K562 (cell line): Measurements from ENCODE around the gene DHX57. TPM values are rescaled to one million over a fixed set of nuclear protein-coding genes. Genes with fewer than 3 reads are reported as not detected.

Experiments used
- AFF1 ChIP-seq, 2 experiments: fragments of 450-650 bp; IDR thresholded peaks; 2 replicates each; pipeline ENCODE4 v1.6.1; 2018; ENCODE audit warnings: mild to moderate bottlenecking in 2 of 2, low read depth in 1 of 2; ENCODE audit not compliant: partially characterized antibody in 2 of 2
- ATF4 ChIP-seq: fragments of 450-650 bp; formaldehyde crosslinking; IDR thresholded peaks from 2 replicates; pipeline ENCODE4 v1.4.0; 2022; ENCODE audit warnings: mild to moderate bottlenecking, moderate library complexity
- CEBPG ChIP-seq, 3 experiments: fragments of 200-800 bp in 1 of 3; sonication (Bioruptor generic) in 1 of 3; sonication (generic) in 1 of 3; formaldehyde crosslinking in 1 of 3; IDR thresholded peaks in 2 of 3; conservative IDR thresholded peaks in 1 of 3; 2 replicates each; pipeline versions ENCODE4 v1.6.1 to v1.8.0; 2016 to 2022; ENCODE audit warnings: missing compliant biosample characterization in 2 of 3, missing genetic modification characterization in 2 of 3, mild to moderate bottlenecking in 1 of 3, missing genetic modification reagents in 1 of 3
- EGR1 ChIP-seq: fragments of 450-650 bp; conservative IDR thresholded peaks from 2 replicates; pipeline ENCODE4 v1.6.1; 2017; ENCODE audit warnings: mild to moderate bottlenecking
- ETV1 ChIP-seq: fragments of 450-650 bp; conservative IDR thresholded peaks from 2 replicates; pipeline ENCODE4 v1.6.1; 2016; ENCODE audit warnings: missing genetic modification characterization, control low read depth, low read depth, missing compliant biosample characterization
- FOXJ3 ChIP-seq: sonication (generic); formaldehyde crosslinking; IDR thresholded peaks from 2 replicates; pipeline ENCODE4 v1.4.0; 2020; ENCODE audit warnings: mild to moderate bottlenecking, missing genetic modification reagents
- GABPB2 ChIP-seq: fragments of 250-450 bp; sonication (Bioruptor Pico); conservative IDR thresholded peaks from 2 replicates; pipeline ENCODE4 v1.5.1; 2021; ENCODE audit warnings: mild to moderate bottlenecking
- MCM7 ChIP-seq, 2 experiments: fragments of 450-650 bp; IDR thresholded peaks; 2 replicates each; pipeline ENCODE4 v1.6.1; 2016 to 2018
- MYC ChIP-seq, 2 experiments: fragments of 250-450 bp in 1 of 2; sonication (Bioruptor Pico) in 1 of 2; IDR thresholded peaks; 2 replicates each; pipeline versions ENCODE4 v1.5.1 to v1.6.1; 2012 to 2021; ENCODE audit warnings: low read depth in 2 of 2, borderline replicate concordance in 1 of 2, improper control_type of control experiment in 1 of 2, low read length in 1 of 2, mild to moderate bottlenecking in 1 of 2, moderate library complexity in 1 of 2
- RBM34 ChIP-seq: fragments of 200-400 bp; formaldehyde crosslinking; IDR thresholded peaks from 2 replicates; pipeline ENCODE4 v1.6.1; 2018; ENCODE audit warnings: low read length, borderline replicate concordance; ENCODE audit not compliant: insufficient read depth
- SETDB1 ChIP-seq: IDR thresholded peaks from one replicate; pipeline ENCODE4 v1.6.1; 2012; ENCODE audit warnings: low read length, control low read depth, inconsistent platforms
- YY1 ChIP-seq, 3 experiments: IDR thresholded peaks; 2 replicates each; pipeline ENCODE4 v1.6.1; 2011; ENCODE audit warnings: low read length in 2 of 3, mild to moderate bottlenecking in 2 of 3, moderate library complexity in 2 of 3, borderline replicate concordance in 1 of 3, control low read depth in 1 of 3, low read depth in 1 of 3; ENCODE audit not compliant: insufficient read depth in 3 of 3, insufficient replicate concordance in 2 of 3, control insufficient read depth in 1 of 3, insufficient read length in 1 of 3; ENCODE audit errors: extremely low read depth in 1 of 3
- ZNF41 ChIP-seq: fragments of 250-450 bp; sonication (Bioruptor Pico); conservative IDR thresholded peaks from 2 replicates; pipeline ENCODE4 v1.4.0; 2020; ENCODE audit warnings: mild to moderate bottlenecking
- ZNF551 ChIP-seq: fragments of 250-450 bp; sonication (Bioruptor Pico); IDR thresholded peaks from 2 replicates; pipeline ENCODE4 v1.5.0; 2021; ENCODE audit warnings: mild to moderate bottlenecking, moderate library complexity
- polyA plus RNA-seq, 8 experiments: library from polyadenylated mRNA; depleted of rRNA in 4 of 8; stranded (reverse) in 5 of 8; unstranded in 3 of 8; fragments of >200 nt; fragmentation: Nextera tagmentation in 2 of 8; fragmentation: Illumina TruSeq in 1 of 8; extraction: Ambion mirVana in 2 of 8; extraction: Trizol in 1 of 8; gene quantifications; 2 replicates each; pipeline versions ENCODE4 v1.2.1 to v1.2.3, GENCODE V29; 2011 to 2014; ENCODE audit warnings: inconsistent platforms in 1 of 8, missing spikeins in 1 of 8
- total RNA-seq, 7 experiments: library from RNA; depleted of rRNA in 6 of 7; stranded (reverse); fragments of >200 nt in 6 of 7; fragmentation: Illumina TruSeq in 2 of 7; extraction: Trizol in 2 of 7; gene quantifications; 2 replicates each; pipeline versions ENCODE4 v1.2.1 to v1.2.3, GENCODE V29; 2011 to 2021; ENCODE audit warnings: low replicate concordance in 1 of 7
- TF ChIP-seq, protein P1 (sequence below): sonication (generic); formaldehyde crosslinking; IDR thresholded peaks from 2 replicates; pipeline ENCODE4 v1.8.1; 2023; ENCODE audit warnings: mild to moderate bottlenecking, missing genetic modification reagents

The DHX57 gene
- total and polyA plus RNA-seq, 9 of the 15 experiments (the other 6 are each of a cell fraction or from before 2014, with no cell fraction given): 7.4 to 23.6 (median 17.9) TPM

GRCh38 chr2:38750891-38751595 lies 124.7 kb downstream of the DHX57 start, which contains the start of gene SRSF7 (continued):
- TF ChIP-seq MCM7 (IDR thresholded peaks at IDR 0.05) (peak in 1 of 2 experiments; percentile 53; a peak in 1 of 4 replicates), AFF1 (IDR thresholded peaks at IDR 0.05; ENCODE audit: low read depth in 1 of 2, partially characterized antibody in 2 of 2) (peak; percentile 76 to 94), MYC (IDR thresholded peaks at IDR 0.05; ENCODE audit: low read depth, low read length) (peak; percentile 98), MYC (CRISPR knock-in tag; IDR thresholded peaks at IDR 0.05; ENCODE audit: borderline replicate concordance, low read depth) (peak; percentile 100), FOXJ3 (peak; percentile 56; the same call in 1 of the 2 replicates), ATF4 (CRISPR knock-in tag) (peak; percentile 70), ZNF41 (CRISPR knock-in tag) (peak; percentile 67; the same call in 1 of the 2 replicates), CEBPG (CRISPR knock-in tag; IDR thresholded peaks at IDR 0.05) (peak; percentile 86), CEBPG (tag; conservative IDR thresholded peaks at IDR 0.05 in 1 of 2, IDR thresholded peaks at IDR 0.05 in 1 of 2) (peak in 1 of 2 experiments; percentile 79; a peak in 2 of 4 replicates), RBM34 (no peak), ETV1 (tag) (peak; percentile 89), YY1 (IDR thresholded peaks at IDR 0.05; ENCODE audit: borderline replicate concordance in 1 of 3, control insufficient read depth in 1 of 3, extremely low read depth in 1 of 3, insufficient read depth in 3 of 3, insufficient read length in 1 of 3, insufficient replicate concordance in 2 of 3, low read depth in 1 of 3, low read length in 2 of 3) (peak; percentile 63 to 94 (median 91)), SETDB1 (no peak), EGR1 (peak; percentile 61), ZNF551 (CRISPR knock-in tag) (no peak), GABPB2 (CRISPR knock-in tag) (peak; percentile 85; the same call in 1 of the 2 replicates)
- TF ChIP-seq, protein P1, sequence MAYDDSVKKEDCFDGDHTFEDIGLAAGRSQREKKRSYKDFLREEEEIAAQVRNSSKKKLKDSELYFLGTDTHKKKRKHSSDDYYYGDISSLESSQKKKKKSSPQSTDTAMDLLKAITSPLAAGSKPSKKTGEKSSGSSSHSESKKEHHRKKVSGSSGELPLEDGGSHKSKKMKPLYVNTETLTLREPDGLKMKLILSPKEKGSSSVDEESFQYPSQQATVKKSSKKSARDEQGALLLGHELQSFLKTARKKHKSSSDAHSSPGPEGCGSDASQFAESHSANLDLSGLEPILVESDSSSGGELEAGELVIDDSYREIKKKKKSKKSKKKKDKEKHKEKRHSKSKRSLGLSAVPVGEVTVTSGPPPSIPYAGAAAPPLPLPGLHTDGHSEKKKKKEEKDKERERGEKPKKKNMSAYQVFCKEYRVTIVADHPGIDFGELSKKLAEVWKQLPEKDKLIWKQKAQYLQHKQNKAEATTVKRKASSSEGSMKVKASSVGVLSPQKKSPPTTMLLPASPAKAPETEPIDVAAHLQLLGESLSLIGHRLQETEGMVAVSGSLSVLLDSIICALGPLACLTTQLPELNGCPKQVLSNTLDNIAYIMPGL: peak; percentile 96
